Calu3 (cell line): ENCODE measurements around the gene CTBP1. TPM values are rescaled to one million over a fixed set of nuclear protein-coding genes. Genes with fewer than 3 reads are reported as not detected.

Experiments used
- BruUV-seq: library from RNA; stranded (reverse); fragments of 400-500 nt; replicated peaks from 2 replicates; lab custom pipeline; 2021; lab: Mats Ljungman, UMichigan
- CTCF ChIA-PET: fragments of 300-600 bp; sonication (Branson Sonifier 250); formaldehyde crosslinking; loops from one replicate; lab custom pipeline; 2022; ENCODE audit warnings: antibody characterized with exemption; lab: Charles Lee
- DNase-seq: peaks from one replicate; pipeline ENCODE4 v3.0.0; 2022
- H3K27ac Mint-ChIP-seq: one replicate; pipeline ENCODE4 v1.8.0; 2022; ENCODE audit warnings: mixed read lengths; ENCODE audit not compliant: unreplicated experiment
- H3K27me3 Mint-ChIP-seq: one replicate; pipeline ENCODE4 v1.8.0; 2022; ENCODE audit warnings: mixed read lengths; ENCODE audit not compliant: unreplicated experiment
- H3K36me3 Mint-ChIP-seq: one replicate; pipeline ENCODE4 v1.8.0; 2022; ENCODE audit warnings: mild to moderate bottlenecking, moderate library complexity, mixed read lengths; ENCODE audit not compliant: insufficient read depth, unreplicated experiment
- H3K4me1 Mint-ChIP-seq: one replicate; pipeline ENCODE4 v1.8.0; 2022; ENCODE audit warnings: mild to moderate bottlenecking, low read depth, mixed read lengths; ENCODE audit not compliant: unreplicated experiment
- H3K4me3 Mint-ChIP-seq: one replicate; pipeline ENCODE4 v1.8.0; 2022; ENCODE audit warnings: mild to moderate bottlenecking, low read depth, moderate library complexity, mixed read lengths; ENCODE audit not compliant: unreplicated experiment
- H3K9me3 Mint-ChIP-seq: one replicate; pipeline ENCODE4 v1.8.0; 2022; ENCODE audit warnings: low read depth, mixed read lengths; ENCODE audit not compliant: unreplicated experiment
- CTCF ChIP-seq: fragments of 200-600 bp; IDR thresholded peaks from one replicate; pipeline ENCODE4 v1.8.0; 2022; ENCODE audit warnings: antibody characterized with exemption; ENCODE audit not compliant: unreplicated experiment
- intact Hi-C: fragments of 100-400 bp; cut with micrococcal nuclease; formaldehyde crosslinking; loops from one replicate; pipeline ENCODE4 v1.10.0; 2022; ENCODE audit not compliant: unreplicated experiment
- total RNA-seq: library from RNA; stranded (reverse); gene quantifications from 2 replicates; pipeline ENCODE4 v1.2.3, GENCODE V29; 2022

The CTBP1 gene
- total RNA-seq, 1 experiment from 2014 or later, result 115 TPM

GRCh38 chr4:1296324-1297022 lies 47.5 kb upstream of the CTBP1 start:
- H3K9me3 Mint-ChIP-seq, result no peaks in the 10 kb centered on the region
- intact Hi-C loops, result no loop called here
- peaks cover 8% of the 10 kb centered on the region for H3K4me1 Mint-ChIP-seq
- H3K27ac Mint-ChIP-seq, result no peak overlapping the region
- H3K4me3 Mint-ChIP-seq, result no peak overlapping the region
- TF ChIP-seq CTCF, result no peak
- BruUV-seq, result no TSS peak
- H3K36me3 Mint-ChIP-seq, result peaks cover 25% of the 10 kb centered on the region
- CTCF ChIA-PET, result no interaction called here
- no peaks in the 10 kb centered on the region for H3K27me3 Mint-ChIP-seq
- DNase-seq, result no peak

GRCh38 chr4:1295405-1296055 lies 46.6 kb upstream of the CTBP1 start:
- no peaks in the 10 kb centered on the region for H3K27me3 Mint-ChIP-seq
- CTCF ChIA-PET, result no interaction called here
- intact Hi-C loops, result no loop called here
- H3K36me3 Mint-ChIP-seq, result peaks cover 31% of the 10 kb centered on the region
- peaks cover 13% of the 10 kb centered on the region for H3K4me1 Mint-ChIP-seq
- H3K4me3 Mint-ChIP-seq, result no peak overlapping the region
- H3K9me3 Mint-ChIP-seq, result no peaks in the 10 kb centered on the region
- no peak overlapping the region for H3K27ac Mint-ChIP-seq
- no TSS peak for BruUV-seq
- DNase-seq, result no peak
- TF ChIP-seq CTCF, result no peak

- H3K9me3 Mint-ChIP-seq, result no peaks in the 10 kb centered on the region
- intact Hi-C loops, result no loop called here
Observed at GRCh38 chr4:1294891-1295290, 46.0 kb upstream of the CTBP1 start.

GRCh38 chr4:1294424-1294823 lies 45.5 kb upstream of the CTBP1 start:
- H3K27me3 Mint-ChIP-seq, result no peaks in the 10 kb centered on the region
- no peak for TF ChIP-seq CTCF
- H3K27ac Mint-ChIP-seq, result no peak overlapping the region
- H3K4me1 Mint-ChIP-seq, result peaks cover 13% of the 10 kb centered on the region
- no peak overlapping the region for H3K4me3 Mint-ChIP-seq
- CTCF ChIA-PET, result no interaction called here
- no peaks in the 10 kb centered on the region for H3K9me3 Mint-ChIP-seq
- intact Hi-C loops, result no loop called here
- H3K36me3 Mint-ChIP-seq, result peaks cover 42% of the 10 kb centered on the region
- DNase-seq, result no peak
- no TSS peak for BruUV-seq

More at GRCh38 chr4:1294891-1295290, 46.0 kb upstream of the CTBP1 start:
- Mint-ChIP-seq H3K27ac (no peak overlapping the region), H3K27me3 (no peaks in the 10 kb centered on the region), H3K4me3 (no peak overlapping the region), H3K4me1 (peaks cover 13% of the 10 kb centered on the region), H3K36me3 (peaks cover 37% of the 10 kb centered on the region)
- CTCF ChIA-PET, result no interaction called here
- TF ChIP-seq CTCF, result no peak
- BruUV-seq, result no TSS peak
- no peak for DNase-seq
